HCT116 (cell line): ENCODE measurements around the gene ZGPAT.

Experiments
- CTCF ChIP-seq, 3 experiments: fragments of 200-600 bp in 1 of 3; sonication (generic) in 1 of 3; IDR thresholded peaks in 2 of 3; conservative IDR thresholded peaks in 1 of 3; 2 replicates each; pipeline ENCODE4 v1.5.1; 2012 to 2017; ENCODE audit warnings: low read depth in 2 of 3, low read length in 2 of 3, antibody characterized with exemption in 1 of 3, borderline replicate concordance in 1 of 3, control low read depth in 1 of 3, mild to moderate bottlenecking in 1 of 3, mixed read lengths in 1 of 3, mixed run types in 1 of 3, moderate library complexity in 1 of 3; ENCODE audit not compliant: insufficient read depth in 1 of 3
- EGR1 ChIP-seq: IDR thresholded peaks from 2 replicates; pipeline ENCODE4 v1.6.1; 2012; ENCODE audit warnings: low read depth
- ELF1 ChIP-seq: IDR thresholded peaks from 2 replicates; pipeline ENCODE4 v1.6.1; 2012; ENCODE audit warnings: low read depth, borderline replicate concordance
- EZH2 ChIP-seq: fragments of 200-600 bp; sonication (generic); IDR thresholded peaks from 2 replicates; pipeline ENCODE4 v1.6.1; 2017; ENCODE audit warnings: antibody characterized with exemption, mixed run types
- POLR2A ChIP-seq: IDR thresholded peaks from 2 replicates; pipeline ENCODE4 v1.7.0; 2011; ENCODE audit warnings: borderline replicate concordance; ENCODE audit not compliant: insufficient read depth, insufficient read length; ENCODE audit errors: extremely low read depth
- REST ChIP-seq: IDR thresholded peaks from 2 replicates; pipeline ENCODE4 v1.6.1; 2012; ENCODE audit warnings: low read depth
- ZNF274 ChIP-seq: fragments of 200-500 bp; sonication (Bioruptor generic); IDR thresholded peaks from 2 replicates; pipeline ENCODE4 v1.6.1; 2014; ENCODE audit warnings: mild to moderate bottlenecking, low read depth, low read length, inconsistent platforms

- TF ChIP-seq CTCF (IDR thresholded peaks at IDR 0.05 in 2 of 3, conservative IDR thresholded peaks at IDR 0.05 in 1 of 3; ENCODE audit: borderline replicate concordance in 1 of 3, insufficient read depth in 1 of 3, low read depth in 2 of 3, low read length in 2 of 3) (no peak), POLR2A (no peak), EGR1 (no peak), ZNF274 (no peak), ELF1 (no peak), EZH2 (no peak), REST (no peak)
These were observed 18.5 kb upstream of the ZGPAT start for GRCh38 chr20:63689046-63690002.
